Kidney capillary endothelial cell (primary cell): ENCODE data around the gene ZW10.
"Not testable (repeated sequence)": the region's sequence is repeated elsewhere in the genome, so short reads cannot be mapped to it uniquely, and the experiment has no call there.

ENCODE experiments used
- DNase-seq: peaks from one replicate; pipeline ENCODE4 v3.0.0-alpha.2; 2018; ENCODE audit warnings: low spot score

ZW10 gene

GRCh38 chr11:113752932-113753331, 20.6 kb downstream of the ZW10 start:
- no peak for DNase-seq

DNA sequence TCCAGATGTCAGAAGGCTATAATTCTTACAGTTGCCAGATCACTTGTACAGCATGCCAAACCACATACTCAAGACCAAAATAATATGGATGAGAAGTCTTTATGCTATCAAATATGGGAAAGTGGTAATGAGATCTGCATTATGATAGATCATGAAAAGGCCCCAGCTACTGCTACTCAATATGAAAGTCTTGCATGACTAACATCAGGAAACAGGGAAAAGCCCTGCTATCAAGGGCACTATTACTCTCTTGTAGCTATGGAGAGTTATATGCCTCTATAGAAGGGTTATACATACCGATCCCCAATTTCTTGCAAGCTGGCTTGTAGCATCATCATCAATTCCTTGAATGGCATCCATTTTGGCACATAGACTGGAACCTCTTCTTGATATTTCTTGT, 37.2 kb downstream of the ZW10 start:
- no peak for DNase-seq

DNA sequence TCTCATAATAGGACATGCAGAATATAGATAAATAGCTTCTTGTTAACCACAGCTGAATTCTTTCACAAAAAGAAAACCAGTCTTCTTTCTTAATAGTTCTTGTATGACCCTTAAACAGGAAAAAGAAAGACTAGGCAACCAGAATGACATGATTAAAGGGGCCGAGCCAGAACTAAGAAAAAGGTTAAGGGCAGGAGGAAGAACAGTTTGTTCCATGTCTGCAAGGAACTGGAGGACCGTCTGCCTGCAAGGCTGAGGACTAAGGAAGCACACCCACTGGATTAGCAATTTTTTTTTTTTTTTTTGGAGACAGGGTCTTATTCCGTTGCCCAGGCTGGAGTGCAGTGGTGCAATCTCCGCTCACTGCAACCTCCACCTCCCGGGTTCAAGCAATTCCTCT, 41.4 kb downstream of the ZW10 start:
- DNase-seq: no peak

DNA sequence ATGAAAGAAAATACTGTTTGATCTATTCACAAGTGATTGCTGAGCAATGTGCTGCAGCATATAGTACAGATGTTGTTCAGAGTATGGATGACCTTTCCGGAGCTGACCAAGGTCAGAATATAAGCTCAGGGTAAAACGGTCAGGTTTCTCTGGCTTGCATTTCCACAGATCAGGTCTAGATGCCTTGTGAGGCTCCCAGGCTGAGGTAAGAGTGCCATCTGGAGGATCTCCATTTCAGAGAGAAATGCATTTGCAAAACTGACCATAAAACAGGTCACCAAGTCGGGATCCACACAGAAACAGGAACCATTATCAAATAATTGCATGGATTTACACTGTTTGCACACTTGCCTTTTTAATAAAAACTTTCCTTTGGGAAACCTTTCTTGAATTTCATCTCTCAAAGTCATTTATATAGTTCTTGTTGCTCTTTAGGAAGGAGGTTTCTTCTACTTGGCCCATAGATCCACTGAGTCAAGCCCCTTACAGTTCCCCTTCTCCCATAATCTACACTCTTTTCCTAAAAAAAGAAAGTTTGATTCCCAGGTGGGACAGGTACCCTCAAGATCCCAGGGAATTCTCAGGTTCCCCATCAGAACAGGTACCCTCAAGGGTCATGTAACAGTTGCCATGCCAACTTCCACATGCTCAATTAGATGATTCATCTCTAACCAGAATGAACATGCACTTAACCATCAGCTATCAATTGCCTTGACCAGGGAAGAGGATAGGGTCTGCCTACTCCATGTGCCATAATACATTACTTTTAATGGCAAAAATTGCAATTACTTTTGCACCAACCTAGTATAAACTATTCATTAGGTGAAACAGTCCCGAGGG, 42.4 kb downstream of the ZW10 start:
- no peak for DNase-seq

DNA sequence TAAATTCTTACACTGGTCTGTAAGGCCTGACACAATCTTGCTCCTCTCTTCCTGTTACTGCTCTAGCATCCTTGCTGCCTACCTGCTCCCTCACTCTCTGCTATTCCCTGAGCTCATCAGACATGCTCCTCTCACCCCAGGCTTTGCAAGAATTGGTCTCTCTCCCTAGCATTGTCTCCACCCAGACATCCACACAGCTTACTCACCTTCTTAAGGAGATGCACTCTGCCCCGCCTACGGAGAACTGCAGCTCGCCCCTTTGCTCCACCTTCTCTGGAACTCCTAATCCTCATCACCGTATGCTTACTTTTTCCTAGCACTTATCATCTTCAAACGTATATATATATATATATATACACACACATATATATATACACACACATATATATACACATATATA, 44.0 kb downstream of the ZW10 start:
- no peak for DNase-seq

GRCh38 chr11:113728814-113729213, 44.7 kb downstream of the ZW10 start:
- no peak for DNase-seq

GRCh38 chr11:113725913-113726312, 47.6 kb downstream of the ZW10 start:
- DNase-seq: no peak

- no peak for DNase-seq
These were observed 48.1 kb downstream of the ZW10 start for GRCh38 chr11:113725407-113725806.

DNA sequence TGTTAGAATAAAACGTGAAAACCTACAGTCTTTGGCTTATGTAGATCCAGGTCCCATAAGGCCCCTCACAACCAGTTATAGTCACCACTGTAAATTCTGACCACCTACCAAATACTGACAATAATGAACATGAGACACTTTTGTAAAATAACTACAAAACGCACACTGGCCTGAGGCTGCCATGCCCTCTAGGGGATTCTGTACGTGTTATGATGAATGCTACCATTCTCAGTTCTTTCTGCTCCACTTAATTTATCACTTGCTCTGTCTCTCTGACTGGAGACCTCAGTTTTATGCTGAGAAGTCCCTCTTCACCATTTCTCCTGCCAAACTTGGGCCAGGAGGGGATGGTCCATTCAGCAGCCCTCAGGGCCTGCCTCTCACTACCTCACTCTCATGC, 48.7 kb downstream of the ZW10 start:
- no peak for DNase-seq

DNA sequence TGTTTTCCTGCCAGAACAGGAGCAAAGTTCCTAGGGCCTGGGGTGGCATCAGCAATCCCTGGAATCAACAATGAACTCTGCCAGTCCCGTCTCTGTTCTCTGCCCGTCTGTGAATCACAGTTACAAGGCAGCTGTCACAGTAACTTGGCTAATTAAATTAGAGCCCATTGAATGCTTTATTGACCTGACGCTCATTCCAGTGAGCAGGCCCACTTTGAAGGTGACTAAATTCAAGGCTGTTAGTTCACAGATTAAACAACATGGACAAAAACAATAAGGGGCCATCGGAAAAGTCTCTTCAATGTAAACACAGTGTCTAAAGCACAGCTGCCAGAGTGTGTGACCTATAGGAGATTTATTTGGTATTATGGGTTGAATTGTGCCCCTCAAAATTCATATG, 49.7 kb downstream of the ZW10 start:
- no peak for DNase-seq

GRCh38 chr11:113722934-113723333, 50.6 kb downstream of the ZW10 start:
- DNase-seq: no peak

DNA sequence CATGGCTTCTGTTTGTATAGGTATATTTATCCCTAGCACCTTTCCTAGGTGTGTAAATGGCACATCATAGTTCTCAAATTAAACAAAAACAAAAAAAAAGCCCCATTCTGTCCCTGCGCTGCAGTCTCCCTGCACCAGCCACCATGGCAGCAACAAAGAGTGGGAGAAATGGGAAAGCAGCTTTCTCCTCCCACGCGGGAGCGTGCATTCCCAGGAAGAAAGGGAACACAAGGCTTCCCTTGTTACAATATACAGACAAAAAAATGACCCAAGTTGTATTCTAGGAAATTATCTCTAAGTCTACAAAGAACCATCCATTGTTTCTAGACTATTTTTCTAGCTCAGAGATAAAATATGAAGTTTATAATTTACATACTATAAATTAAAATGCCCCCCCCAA, 51.3 kb downstream of the ZW10 start:
- no peak for DNase-seq

GRCh38 chr11:113721462-113722066, 51.9 kb downstream of the ZW10 start:
- no peak for DNase-seq

GRCh38 chr11:113720478-113720877, 53.0 kb downstream of the ZW10 start:
- DNase-seq: not testable (repeated sequence)

DNA sequence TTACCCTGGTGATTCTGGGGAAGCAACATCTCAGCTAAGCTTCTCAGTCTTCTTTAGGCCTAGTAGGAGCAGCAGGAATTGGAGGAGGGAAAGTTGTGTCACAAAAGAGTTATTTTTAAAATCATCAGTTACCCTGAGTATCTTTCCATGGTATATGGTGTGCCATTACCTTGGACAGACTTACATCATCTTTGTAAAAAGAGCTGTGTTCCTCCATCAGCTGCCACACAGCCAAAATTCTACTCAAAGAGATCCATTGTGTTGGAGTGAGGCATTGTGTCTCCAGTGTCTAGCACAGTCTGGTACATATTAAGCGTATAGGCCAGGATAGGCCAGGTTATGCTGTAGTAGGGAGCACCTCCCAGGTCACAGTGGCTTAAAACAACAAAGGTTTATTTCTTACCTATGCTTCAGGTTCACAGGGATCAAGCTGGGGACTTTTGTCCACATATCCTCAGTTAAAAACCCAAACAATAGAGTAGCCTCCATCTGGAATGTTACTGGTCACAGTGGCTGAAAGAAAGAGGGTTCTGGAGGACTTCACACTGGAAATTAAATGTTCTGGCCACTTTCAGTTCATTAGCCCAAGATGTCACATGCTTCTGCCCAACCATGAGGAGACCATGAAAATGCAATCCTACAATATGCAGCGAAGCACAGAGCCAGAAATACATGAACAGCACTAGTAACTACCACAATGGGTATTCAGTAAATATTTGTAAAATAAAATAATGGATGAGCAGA, 57.4 kb downstream of the ZW10 start:
- DNase-seq: no peak

- DNase-seq: no peak
These were observed 58.2 kb downstream of the ZW10 start for GRCh38 chr11:113715273-113715672.

GRCh38 chr11:113710989-113711388, 62.5 kb downstream of the ZW10 start:
- no peak for DNase-seq

- DNase-seq: no peak
These were observed 67.4 kb downstream of the ZW10 start, which contains the start of gene TMPRSS5 for GRCh38 chr11:113705871-113706655. TMPRSS5 (minus strand) TSS chr11:113706308; CDS start chr11:113706224, 84 bp downstream.

- not testable (repeated sequence) for DNase-seq
These were observed 69.9 kb downstream of the ZW10 start for GRCh38 chr11:113703551-113703950.

GRCh38 chr11:113701491-113701890, 72.0 kb downstream of the ZW10 start:
- DNase-seq: no peak

GRCh38 chr11:113698515-113698914, 75.0 kb downstream of the ZW10 start:
- no peak for DNase-seq

DNA sequence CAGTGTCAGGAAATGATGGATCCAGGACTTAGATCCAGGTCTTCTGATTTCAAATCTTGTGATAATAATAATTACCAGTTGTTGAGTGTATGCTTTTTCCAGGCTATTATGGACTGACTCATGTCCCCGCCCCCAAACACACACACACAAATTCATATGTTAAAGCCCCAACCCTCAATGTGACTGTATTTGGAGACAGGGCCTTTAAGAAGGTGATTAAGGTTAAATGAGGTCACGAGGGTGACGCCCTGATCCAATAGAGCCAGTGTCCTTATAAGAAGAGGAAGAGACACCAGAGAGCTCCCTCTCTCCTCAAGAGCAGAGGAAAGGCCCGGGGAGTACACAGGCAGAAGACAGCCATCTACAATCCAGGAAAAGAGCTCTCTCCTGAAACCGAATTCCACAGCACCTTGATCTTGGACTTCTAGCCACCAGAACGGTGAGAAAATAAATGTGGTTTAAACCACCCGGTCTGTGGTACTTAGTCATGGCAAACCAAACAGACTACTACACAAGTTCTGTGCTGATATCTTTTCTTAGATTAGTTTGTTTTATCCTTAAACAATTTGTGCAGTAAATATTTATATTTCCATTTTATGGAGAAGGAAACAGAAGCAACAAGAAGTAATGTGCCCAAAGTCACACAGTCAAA, 75.6 kb downstream of the ZW10 start:
- DNase-seq: no peak
